Suprapubic skin (tissue), 3 donors: ENCODE measurements around the gene OTC.

Source experiments
- EP300 ChIP-seq: sonication (generic); formaldehyde crosslinking; IDR thresholded peaks from one replicate; pipeline ENCODE4 v1.6.1; 2017; ENCODE audit warnings: antibody characterized with exemption
- POLR2A ChIP-seq, 2 donors: fragments of 450-650 bp; IDR thresholded peaks; one replicate each; pipeline ENCODE4 v1.6.1; 2017; ENCODE audit warnings: antibody characterized with exemption in 2 of 2, mild to moderate bottlenecking in 2 of 2, moderate library complexity in 2 of 2
- TF ChIP-seq, protein P1 (sequence below), 2 donors: fragments of 200-600 bp in 1 of 2; fragments of 450-650 bp in 1 of 2; sonication (generic) in 1 of 2; IDR thresholded peaks; one replicate each; pipeline ENCODE4 v1.5.1; 2016 to 2019; ENCODE audit warnings: antibody characterized with exemption in 2 of 2, mild to moderate bottlenecking in 1 of 2, moderate library complexity in 1 of 2

DNA sequence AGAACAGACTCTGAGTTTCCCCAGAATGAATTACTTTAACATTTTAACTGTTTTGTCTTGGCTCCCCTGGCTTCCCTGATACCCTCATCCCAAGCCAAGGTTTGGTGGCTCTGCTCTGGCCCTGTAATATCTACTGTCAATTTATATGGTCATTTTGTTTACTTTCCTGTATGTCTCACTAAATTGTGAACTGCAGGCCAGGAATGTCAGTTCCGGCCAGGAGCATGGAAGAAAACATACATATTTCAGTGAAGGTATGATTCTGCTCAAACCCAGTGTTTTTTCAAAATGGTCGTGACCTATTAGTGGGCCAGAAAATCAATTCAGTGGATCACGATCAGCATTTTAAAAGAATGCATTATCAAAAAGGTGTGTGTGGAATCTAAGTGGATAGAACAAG is 26.3 kb upstream of the OTC start:
- TF ChIP-seq POLR2A (IDR thresholded peaks at IDR 0.05) (no peak), EP300 (no peak)
- TF ChIP-seq, protein P1, sequence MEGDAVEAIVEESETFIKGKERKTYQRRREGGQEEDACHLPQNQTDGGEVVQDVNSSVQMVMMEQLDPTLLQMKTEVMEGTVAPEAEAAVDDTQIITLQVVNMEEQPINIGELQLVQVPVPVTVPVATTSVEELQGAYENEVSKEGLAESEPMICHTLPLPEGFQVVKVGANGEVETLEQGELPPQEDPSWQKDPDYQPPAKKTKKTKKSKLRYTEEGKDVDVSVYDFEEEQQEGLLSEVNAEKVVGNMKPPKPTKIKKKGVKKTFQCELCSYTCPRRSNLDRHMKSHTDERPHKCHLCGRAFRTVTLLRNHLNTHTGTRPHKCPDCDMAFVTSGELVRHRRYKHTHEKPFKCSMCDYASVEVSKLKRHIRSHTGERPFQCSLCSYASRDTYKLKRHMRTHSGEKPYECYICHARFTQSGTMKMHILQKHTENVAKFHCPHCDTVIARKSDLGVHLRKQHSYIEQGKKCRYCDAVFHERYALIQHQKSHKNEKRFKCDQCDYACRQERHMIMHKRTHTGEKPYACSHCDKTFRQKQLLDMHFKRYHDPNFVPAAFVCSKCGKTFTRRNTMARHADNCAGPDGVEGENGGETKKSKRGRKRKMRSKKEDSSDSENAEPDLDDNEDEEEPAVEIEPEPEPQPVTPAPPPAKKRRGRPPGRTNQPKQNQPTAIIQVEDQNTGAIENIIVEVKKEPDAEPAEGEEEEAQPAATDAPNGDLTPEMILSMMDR (IDR thresholded peaks at IDR 0.05) = no peak
